ENCODE data around the gene SIRT7. TPM values are rescaled to one million over a fixed set of nuclear protein-coding genes. Genes with fewer than 3 reads are reported as not detected.
A peak's percentile ranks its signal among the peaks of the same experiment; 100 is the strongest.

SIRT7 gene
- total RNA-seq, 1 donor, result 22.1 TPM

- Histone ChIP-seq H3K4me3 (ENCODE audit: insufficient read depth, low read length) (peak within 1 kb of the TSS; percentile 92), H2AFZ (ENCODE audit: low read length) (peak within 1 kb of the TSS; percentile 83), H3K27ac (ENCODE audit: low read depth, low read length) (peak within 1 kb of the TSS; percentile 94), H3K36me3 (ENCODE audit: insufficient read depth, low read length) (peaks cover 27% of the 10 kb centered on the region), H3K79me2 (ENCODE audit: insufficient read depth, low read length) (peaks cover 30% of the 10 kb centered on the region), H3K4me2 (ENCODE audit: insufficient read depth, low read length) (peak within 1 kb of the TSS; percentile 92), H3K27me3 (ENCODE audit: insufficient read depth, low read length) (no peaks in the 10 kb centered on the region), H3K9me3 (ENCODE audit: low read depth, low read length) (no peaks in the 10 kb centered on the region), H4K20me1 (ENCODE audit: insufficient read depth, low read length) (peaks cover 35% of the 10 kb centered on the region), H3K4me1 (ENCODE audit: insufficient read depth, low read length) (peaks cover 23% of the 10 kb centered on the region)
- TF ChIP-seq CTCF (IDR thresholded peaks at IDR 0.05; ENCODE audit: extremely low read depth, low read depth, low read length), result no peak
- peak; percentile 91 for DNase-seq (ENCODE audit: insufficient read length, low spot score, missing footprints)
Observed at GRCh38 chr17:81870981-81871386, 47.0 kb downstream of the SIRT7 start, which contains the start of gene ARHGDIA. Gene ARHGDIA (minus strand): TSS chr17:81871337. CDS start chr17:81869930, 1,407 bp downstream.

DNA sequence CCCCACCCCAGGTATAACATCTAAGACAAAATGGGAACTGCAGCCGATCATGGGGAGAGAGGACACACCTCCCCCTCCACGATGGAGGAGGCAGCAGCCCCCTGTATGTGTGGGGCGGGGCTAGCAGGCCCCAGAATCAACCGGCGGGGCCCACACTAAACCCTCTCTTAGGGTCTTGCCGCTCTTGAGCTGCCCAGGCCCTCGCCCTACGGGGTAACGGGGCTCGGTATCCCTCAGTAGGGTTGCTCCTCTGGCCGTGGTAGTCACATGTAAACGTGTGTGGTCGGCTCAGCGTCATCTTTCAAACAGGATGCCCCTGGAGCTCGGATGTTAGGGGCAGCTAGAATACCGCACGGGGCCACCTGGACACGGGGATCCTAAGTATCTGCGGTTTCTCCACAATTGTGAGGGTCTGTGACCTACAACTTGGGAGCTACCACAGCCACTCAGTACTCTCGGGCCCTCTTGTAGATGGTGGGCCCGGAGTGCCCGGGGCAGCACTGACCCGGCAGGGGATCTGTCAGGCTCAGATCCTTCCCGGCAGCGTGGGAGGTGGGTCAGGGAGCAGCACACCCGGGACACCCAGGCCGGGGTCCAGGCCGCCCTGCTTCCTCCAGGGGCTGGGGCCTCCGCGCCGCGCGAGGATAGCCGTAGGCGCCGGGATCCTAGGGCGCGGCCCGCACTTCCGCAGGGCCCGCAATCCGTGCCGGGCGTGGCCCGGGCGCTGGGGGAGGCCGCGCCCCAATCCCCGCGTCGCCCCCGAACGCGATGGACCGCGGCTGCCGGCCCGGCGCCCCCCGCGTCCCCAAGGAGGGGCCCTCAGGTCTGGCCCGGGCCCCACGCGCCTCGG is 47.6 kb downstream of the SIRT7 start:
- Histone ChIP-seq H3K4me2 (ENCODE audit: insufficient read depth, low read length) (peak overlapping the region; percentile 88), H3K9me3 (ENCODE audit: low read depth, low read length) (no peaks in the 10 kb centered on the region), H3K27ac (ENCODE audit: low read depth, low read length) (peak overlapping the region; percentile 82), H2AFZ (ENCODE audit: low read length) (no peak overlapping the region), H3K79me2 (ENCODE audit: insufficient read depth, low read length) (peaks cover 36% of the 10 kb centered on the region), H4K20me1 (ENCODE audit: insufficient read depth, low read length) (peaks cover 41% of the 10 kb centered on the region), H3K4me1 (ENCODE audit: insufficient read depth, low read length) (peaks cover 23% of the 10 kb centered on the region), H3K4me3 (ENCODE audit: insufficient read depth, low read length) (peak overlapping the region; percentile 92), H3K27me3 (ENCODE audit: insufficient read depth, low read length) (no peaks in the 10 kb centered on the region), H3K36me3 (ENCODE audit: insufficient read depth, low read length) (peaks cover 33% of the 10 kb centered on the region)
- DNase-seq (ENCODE audit: insufficient read length, low spot score, missing footprints), result peak; percentile 95
- no peak for TF ChIP-seq CTCF (IDR thresholded peaks at IDR 0.05; ENCODE audit: extremely low read depth, low read depth, low read length)

GRCh38 chr17:81869221-81870130 is 48.5 kb downstream of the SIRT7 start:
- Histone ChIP-seq H3K27me3 (ENCODE audit: insufficient read depth, low read length) (no peaks in the 10 kb centered on the region), H2AFZ (ENCODE audit: low read length) (no peak overlapping the region), H3K79me2 (ENCODE audit: insufficient read depth, low read length) (peaks cover 45% of the 10 kb centered on the region), H3K4me1 (ENCODE audit: insufficient read depth, low read length) (peaks cover 23% of the 10 kb centered on the region), H4K20me1 (ENCODE audit: insufficient read depth, low read length) (peaks cover 44% of the 10 kb centered on the region), H3K4me2 (ENCODE audit: insufficient read depth, low read length) (peak overlapping the region; percentile 88), H3K27ac (ENCODE audit: low read depth, low read length) (peak overlapping the region; percentile 82), H3K4me3 (ENCODE audit: insufficient read depth, low read length) (peak overlapping the region; percentile 92), H3K36me3 (ENCODE audit: insufficient read depth, low read length) (peaks cover 42% of the 10 kb centered on the region), H3K9me3 (ENCODE audit: low read depth, low read length) (no peaks in the 10 kb centered on the region)
- TF ChIP-seq CTCF (IDR thresholded peaks at IDR 0.05; ENCODE audit: extremely low read depth, low read depth, low read length), result peak; percentile 59
- DNase-seq (ENCODE audit: insufficient read length, low spot score, missing footprints), result peak; percentile 95
